Cardiac fibroblast (primary cell): ENCODE data around the gene XPNPEP1.

Experiments used
- DNase-seq, 2 donors: peaks; one replicate each; pipeline versions ENCODE4 v3.0.0 to v3.0.0-alpha.2; 2010; ENCODE audit warnings: low read depth in 2 of 2
- H3K4me3 ChIP-seq, 2 donors: replicated peaks in 1 of 2; 1 replicate in 1 of 2; 2 replicates in 1 of 2; pipeline ENCODE4 v1.5.1; 2011; ENCODE audit warnings: low read depth in 2 of 2, low read length in 2 of 2, mild to moderate bottlenecking in 2 of 2, moderate library complexity in 1 of 2
- TF ChIP-seq, protein P1 (sequence below): IDR thresholded peaks from one replicate; pipeline ENCODE4 v1.5.1; 2011; ENCODE audit warnings: low read depth, mild to moderate bottlenecking, low read length, inconsistent platforms

XPNPEP1 gene

DNA sequence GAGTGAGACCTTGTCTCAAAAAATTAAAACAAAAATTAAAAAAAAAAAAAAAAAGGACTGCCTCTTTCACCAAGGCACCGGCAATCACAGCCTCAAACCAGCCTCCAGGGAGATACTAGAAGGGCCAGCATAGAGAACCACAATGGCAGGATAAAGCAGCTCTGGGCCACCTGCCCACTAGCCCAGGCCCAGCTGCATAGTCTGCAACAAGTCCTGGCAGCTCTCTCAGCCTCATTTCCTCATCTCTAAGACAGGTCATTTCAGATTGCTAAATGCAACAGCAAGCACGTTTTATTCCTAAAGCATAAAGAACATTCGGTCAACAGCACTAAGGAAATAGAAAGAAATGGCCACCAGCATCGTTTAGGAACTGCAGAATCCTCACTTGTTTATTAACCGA, 28.8 kb downstream of the XPNPEP1 start:
- TF ChIP-seq, protein P1, sequence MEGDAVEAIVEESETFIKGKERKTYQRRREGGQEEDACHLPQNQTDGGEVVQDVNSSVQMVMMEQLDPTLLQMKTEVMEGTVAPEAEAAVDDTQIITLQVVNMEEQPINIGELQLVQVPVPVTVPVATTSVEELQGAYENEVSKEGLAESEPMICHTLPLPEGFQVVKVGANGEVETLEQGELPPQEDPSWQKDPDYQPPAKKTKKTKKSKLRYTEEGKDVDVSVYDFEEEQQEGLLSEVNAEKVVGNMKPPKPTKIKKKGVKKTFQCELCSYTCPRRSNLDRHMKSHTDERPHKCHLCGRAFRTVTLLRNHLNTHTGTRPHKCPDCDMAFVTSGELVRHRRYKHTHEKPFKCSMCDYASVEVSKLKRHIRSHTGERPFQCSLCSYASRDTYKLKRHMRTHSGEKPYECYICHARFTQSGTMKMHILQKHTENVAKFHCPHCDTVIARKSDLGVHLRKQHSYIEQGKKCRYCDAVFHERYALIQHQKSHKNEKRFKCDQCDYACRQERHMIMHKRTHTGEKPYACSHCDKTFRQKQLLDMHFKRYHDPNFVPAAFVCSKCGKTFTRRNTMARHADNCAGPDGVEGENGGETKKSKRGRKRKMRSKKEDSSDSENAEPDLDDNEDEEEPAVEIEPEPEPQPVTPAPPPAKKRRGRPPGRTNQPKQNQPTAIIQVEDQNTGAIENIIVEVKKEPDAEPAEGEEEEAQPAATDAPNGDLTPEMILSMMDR = no peak
- no peak overlapping the region for H3K4me3 ChIP-seq
- peak; percentile 91 to 94 for DNase-seq

DNA sequence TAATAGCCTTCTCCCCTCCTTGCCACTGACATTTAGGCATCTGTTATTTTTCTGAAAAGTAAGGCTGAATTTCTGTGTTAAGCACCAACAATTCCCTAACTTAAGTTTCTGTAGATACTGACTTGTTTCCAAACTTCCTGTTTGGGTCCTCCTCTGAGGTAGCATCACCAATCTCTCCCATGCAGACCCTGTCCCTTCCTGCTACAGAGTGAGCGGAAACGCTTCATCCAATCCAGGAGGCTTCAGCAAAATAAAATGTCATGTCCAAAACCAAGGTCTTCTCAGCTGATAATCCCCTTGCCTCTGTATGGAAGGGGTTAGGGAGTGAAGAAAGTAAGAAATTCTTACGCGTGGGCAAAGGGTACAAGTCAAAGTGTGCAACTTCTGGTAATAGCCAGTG, 29.9 kb downstream of the XPNPEP1 start:
- TF ChIP-seq, protein P1 = no peak
- no peak overlapping the region for H3K4me3 ChIP-seq
- no peak for DNase-seq

- DNase-seq = peak in 1 of 2 donors; percentile 69
- TF ChIP-seq, protein P1 = no peak
- H3K4me3 ChIP-seq = no peak overlapping the region
Observed at GRCh38 chr10:109892931-109893330, 30.4 kb downstream of the XPNPEP1 start.

- DNase-seq = no peak
- no peak overlapping the region for H3K4me3 ChIP-seq
- TF ChIP-seq, protein P1 = no peak
Observed at GRCh38 chr10:109892117-109892516, 31.2 kb downstream of the XPNPEP1 start.

DNA sequence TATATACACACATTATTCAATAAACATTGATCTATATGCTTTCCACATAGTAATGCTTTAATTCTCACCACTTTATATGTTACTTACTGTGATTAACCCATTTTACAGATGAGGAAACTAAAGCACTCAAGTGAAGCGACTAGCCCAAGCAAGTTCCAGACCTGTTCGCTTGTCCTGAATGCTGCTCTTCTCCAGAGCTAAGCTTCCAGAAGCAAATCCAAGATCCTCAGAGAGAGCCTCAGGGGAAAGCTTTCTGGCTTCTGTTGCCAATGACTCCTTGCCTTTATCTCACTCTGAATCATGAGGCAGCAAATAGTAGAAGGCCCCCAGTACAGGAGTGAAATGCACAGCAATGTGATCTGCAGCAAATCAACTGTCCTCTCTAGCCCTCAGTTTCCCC, 32.2 kb downstream of the XPNPEP1 start:
- TF ChIP-seq, protein P1 = no peak
- no peak for DNase-seq
- no peak overlapping the region for H3K4me3 ChIP-seq

- H3K4me3 ChIP-seq = no peak overlapping the region
- TF ChIP-seq, protein P1 = peak; percentile 30
- DNase-seq = peak; percentile 69 to 90
Observed at GRCh38 chr10:109889867-109890266, 33.4 kb downstream of the XPNPEP1 start.

DNA sequence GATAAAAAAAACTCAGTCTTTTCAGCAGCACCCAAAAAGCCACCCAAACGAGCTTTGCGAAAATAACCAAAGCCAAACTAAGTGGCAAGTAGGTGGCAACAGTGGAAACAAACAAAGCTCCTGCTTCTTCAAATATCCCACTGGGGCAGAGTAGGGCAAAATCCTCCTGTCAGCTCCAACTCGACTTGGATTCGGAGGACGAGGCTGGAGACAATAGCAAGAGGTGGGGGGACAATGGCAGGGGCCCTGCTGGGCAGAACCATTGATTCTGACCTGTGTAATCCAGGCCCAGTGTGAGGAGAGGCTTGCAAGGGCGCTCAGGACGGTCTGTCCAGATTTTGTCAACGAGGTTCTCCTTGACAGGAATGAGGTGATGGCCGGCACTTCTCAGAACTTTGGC, 35.5 kb downstream of the XPNPEP1 start:
- DNase-seq = no peak
- TF ChIP-seq, protein P1 = no peak

More for the DNA sequence above, 35.5 kb downstream of the XPNPEP1 start:
- no peak overlapping the region for H3K4me3 ChIP-seq
